Activated T-cell treated with anti-CD3 and anti-CD28 coated beads, Interleukin-2, amount 50 U/mL, for 4 hours (primary cell): ENCODE measurements around the gene DDX59. TPM values are rescaled to one million over a fixed set of nuclear protein-coding genes. Genes with fewer than 3 reads are reported as not detected.

ENCODE experiments used
- ATAC-seq, 2 donors: fragments of 200-7000 bp; cut with Tn5 transposase; one replicate each; pipeline ENCODE4 v1.10.0; 2021
- DNase-seq: peaks from one replicate; pipeline ENCODE4 v3.0.0-alpha.2; 2020
- H3K27me3 Mint-ChIP-seq: one replicate; pipeline ENCODE4 v1.8.0; 2021; ENCODE audit warnings: low read depth, mixed read lengths
- H3K36me3 Mint-ChIP-seq: one replicate; pipeline ENCODE4 v1.8.0; 2022; ENCODE audit warnings: mixed read lengths; ENCODE audit not compliant: insufficient read depth
- H3K4me1 Mint-ChIP-seq: one replicate; pipeline ENCODE4 v1.8.0; 2021; ENCODE audit warnings: low read depth, mixed read lengths
- H3K4me3 Mint-ChIP-seq: one replicate; pipeline ENCODE4 v1.8.0; 2021; ENCODE audit warnings: mild to moderate bottlenecking, moderate library complexity, mixed read lengths
- H3K9me3 Mint-ChIP-seq: one replicate; pipeline ENCODE4 v1.8.0; 2021; ENCODE audit warnings: mixed read lengths
- total RNA-seq, 3 donors: library from RNA; stranded (reverse); gene quantifications; one replicate each; pipeline ENCODE4 v1.2.1, GENCODE V29; 2021

The DDX59 gene
- total RNA-seq, 3 donors from 2014 or later: 11.4 to 18.9 (median 17.1) TPM

DNA sequence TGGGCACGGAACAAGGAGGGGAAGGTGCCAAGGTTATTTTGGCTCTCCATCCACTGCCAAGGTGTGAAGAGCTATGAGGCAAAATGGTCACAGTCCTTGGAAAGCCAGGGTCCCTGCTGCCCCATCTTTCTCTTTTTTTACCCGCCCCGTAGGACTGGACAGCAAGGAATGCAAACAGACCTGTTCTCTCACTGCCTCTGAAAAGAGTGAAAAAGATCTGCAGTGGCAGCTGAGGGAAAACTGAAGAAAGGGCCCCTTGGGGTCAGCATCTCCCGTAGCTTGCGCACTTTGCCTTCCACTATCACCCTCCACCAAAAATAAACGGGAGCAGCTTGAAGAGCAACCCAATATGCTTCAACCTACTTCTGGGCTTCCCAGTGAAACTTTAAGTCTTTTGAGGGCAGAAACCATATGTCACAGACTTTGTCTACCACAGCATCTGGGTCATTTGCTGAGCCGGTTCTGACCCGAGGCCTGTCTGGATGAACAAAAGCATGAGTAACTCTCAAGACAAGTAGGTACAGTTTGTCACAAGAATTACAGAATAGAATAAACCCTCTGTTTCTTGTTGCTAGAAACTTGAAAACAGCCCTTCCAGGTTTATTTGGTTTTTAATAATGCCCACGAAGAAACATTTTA, 39.7 kb downstream of the DDX59 start:
- Mint-ChIP-seq H3K4me3 (no peak overlapping the region), H3K27me3 (no peaks in the 10 kb centered on the region), H3K36me3 (no peaks in the 10 kb centered on the region), H3K9me3 (no peaks in the 10 kb centered on the region), H3K4me1 (peaks cover 26% of the 10 kb centered on the region)
- ATAC-seq (no peak), DNase-seq (no peak)

DNA sequence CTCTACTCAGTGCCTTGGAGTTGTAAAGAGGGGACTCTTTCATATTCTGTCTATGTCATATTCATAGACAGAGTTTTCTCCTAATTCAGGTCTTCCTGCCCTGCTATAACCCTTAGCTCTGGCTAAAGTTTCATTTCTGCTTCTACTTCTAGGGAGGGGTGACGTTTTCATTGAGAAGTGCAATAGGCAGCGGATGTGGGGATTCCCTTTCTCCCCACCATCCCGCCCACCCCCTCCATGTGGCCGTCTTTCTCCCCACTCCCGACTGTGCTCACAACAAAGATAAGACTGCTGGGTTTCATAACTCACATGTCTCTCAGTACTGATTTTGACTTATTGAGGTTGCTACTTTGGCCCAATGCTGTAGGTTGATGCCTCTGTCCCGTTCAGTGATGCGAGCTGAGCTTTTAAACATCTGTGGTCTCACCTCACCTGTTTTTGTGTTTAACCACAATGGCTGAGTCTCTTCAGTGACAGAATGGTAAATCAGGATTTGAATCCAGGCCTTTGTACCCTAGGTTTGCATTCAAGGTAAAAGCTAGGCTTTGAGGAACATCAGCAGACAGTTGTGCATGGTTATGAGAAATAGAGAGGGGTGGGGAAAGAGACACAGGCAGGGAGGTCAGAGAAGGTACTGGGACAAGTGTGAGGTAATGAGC, 41.4 kb downstream of the DDX59 start:
- DNase-seq (peak; percentile 20), ATAC-seq (peak; percentile 74 to 84)
- Mint-ChIP-seq H3K36me3 (no peaks in the 10 kb centered on the region), H3K4me3 (peak overlapping the region; percentile 51), H3K9me3 (no peaks in the 10 kb centered on the region), H3K27me3 (no peaks in the 10 kb centered on the region), H3K4me1 (peaks cover 30% of the 10 kb centered on the region)

- no peak for ATAC-seq
- Mint-ChIP-seq H3K4me1 (peaks cover 30% of the 10 kb centered on the region), H3K4me3 (peak overlapping the region; percentile 51), H3K36me3 (no peaks in the 10 kb centered on the region), H3K27me3 (no peaks in the 10 kb centered on the region), H3K9me3 (no peaks in the 10 kb centered on the region)
- no peak for DNase-seq
Measured at GRCh38 chr1:200627575-200628222, 42.0 kb downstream of the DDX59 start.

DNA sequence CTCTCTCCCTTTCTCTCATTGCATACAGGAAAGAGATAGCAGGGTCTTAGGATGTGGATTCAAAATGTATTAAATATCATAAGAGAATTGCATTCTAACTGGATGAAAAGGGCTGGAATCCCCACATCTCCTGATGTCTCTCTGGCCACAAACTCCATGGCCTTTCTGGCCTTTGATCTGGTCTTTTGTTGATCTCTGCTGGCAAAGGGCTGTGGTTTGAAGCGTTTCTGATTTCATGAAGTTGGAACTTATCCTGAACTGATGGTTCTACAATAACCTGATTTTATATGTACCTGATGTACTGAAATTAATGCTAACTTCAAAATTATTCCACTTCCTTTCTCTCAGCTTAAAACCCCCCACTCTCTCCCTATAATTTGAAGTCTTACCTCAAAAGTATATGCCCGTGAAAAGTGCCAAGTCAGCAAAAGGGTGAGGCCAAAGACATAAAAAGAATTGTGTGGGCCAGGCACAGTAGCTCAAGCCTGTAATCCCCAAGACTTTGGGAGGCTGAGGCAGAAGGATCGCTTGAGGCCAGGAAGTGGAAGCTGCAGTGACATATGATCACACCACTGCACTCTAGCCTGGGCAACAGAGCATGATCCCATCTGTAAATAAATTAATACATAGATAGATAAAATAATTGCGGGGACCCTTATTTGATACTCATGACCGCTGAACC, 42.7 kb downstream of the DDX59 start:
- H3K4me3 Mint-ChIP-seq: no peak overlapping the region
- peaks cover 30% of the 10 kb centered on the region for H3K4me1 Mint-ChIP-seq
- no peak for DNase-seq
- H3K27me3 Mint-ChIP-seq: no peaks in the 10 kb centered on the region
- H3K9me3 Mint-ChIP-seq: no peaks in the 10 kb centered on the region
- H3K36me3 Mint-ChIP-seq: no peaks in the 10 kb centered on the region
- no peak for ATAC-seq

DNA sequence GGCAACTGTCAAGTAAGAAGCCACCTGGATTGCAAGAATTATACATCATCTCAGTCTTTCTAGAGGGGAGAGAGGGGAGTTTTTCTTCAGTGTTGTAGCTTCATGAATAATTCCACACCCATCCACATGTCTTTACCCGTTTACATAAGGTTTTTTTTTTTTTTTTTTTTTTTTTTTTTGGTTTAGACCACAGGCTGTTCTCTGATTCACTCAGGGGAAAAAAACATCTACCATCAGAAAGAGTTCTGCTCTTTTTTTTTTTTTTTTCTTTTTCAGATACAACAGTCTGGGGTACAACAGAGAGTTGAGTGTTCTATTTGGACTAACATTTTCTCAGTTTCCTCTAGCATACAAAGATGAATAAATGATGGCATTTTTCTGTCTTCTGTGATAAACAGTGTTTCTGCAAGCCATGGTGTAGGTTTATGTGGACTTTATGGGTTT, 44.3 kb downstream of the DDX59 start:
- no peaks in the 10 kb centered on the region for H3K9me3 Mint-ChIP-seq
- ATAC-seq (peak; percentile 26 to 46), DNase-seq (no peak)
- no peak overlapping the region for H3K4me3 Mint-ChIP-seq
- no peaks in the 10 kb centered on the region for H3K27me3 Mint-ChIP-seq
- H3K36me3 Mint-ChIP-seq: no peaks in the 10 kb centered on the region
- H3K4me1 Mint-ChIP-seq: peaks cover 35% of the 10 kb centered on the region

DNA sequence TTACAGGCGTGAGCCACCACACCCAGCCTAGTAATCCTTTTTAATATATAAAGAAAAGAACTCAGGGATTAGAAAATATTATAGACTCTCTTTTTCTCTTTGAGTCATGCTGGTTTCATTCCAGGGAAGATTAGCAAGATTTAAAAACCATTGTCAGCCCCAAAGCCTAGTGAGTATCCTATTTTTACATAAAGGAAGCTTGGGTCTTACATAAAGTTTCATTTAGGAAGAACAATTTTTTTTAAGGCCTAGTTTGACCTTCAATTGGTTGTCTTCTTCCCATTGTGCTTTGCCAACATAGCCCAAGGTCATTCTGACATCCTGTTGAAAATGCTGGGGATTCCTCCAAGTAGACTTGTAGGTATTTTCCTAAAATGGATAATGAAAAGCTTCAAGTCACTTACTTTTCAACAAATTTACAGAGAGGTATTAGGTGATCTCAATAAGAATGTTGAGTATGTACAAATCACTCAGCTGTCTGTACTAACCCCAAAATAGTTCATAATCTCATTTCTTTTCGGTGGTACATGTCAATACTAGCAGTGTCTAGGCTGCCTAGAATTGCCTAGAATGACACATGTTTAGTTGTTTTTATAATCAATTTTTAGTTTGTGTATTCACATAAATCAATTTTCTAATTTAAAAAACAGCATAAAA, 44.9 kb downstream of the DDX59 start:
- H3K4me3 Mint-ChIP-seq: no peak overlapping the region
- no peak for DNase-seq
- peaks cover 37% of the 10 kb centered on the region for H3K4me1 Mint-ChIP-seq
- H3K27me3 Mint-ChIP-seq: no peaks in the 10 kb centered on the region
- H3K36me3 Mint-ChIP-seq: no peaks in the 10 kb centered on the region
- no peak for ATAC-seq
- H3K9me3 Mint-ChIP-seq: no peaks in the 10 kb centered on the region

GRCh38 chr1:200620273-200621131, 49.2 kb downstream of the DDX59 start, which contains the start of gene KIF14:
Gene KIF14, minus strand, starts transcription at chr1:200620751. Its CDS starts 2,028 bp downstream, at chr1:200618723.
- DNase-seq: peak; percentile 81
- Mint-ChIP-seq H3K27me3 (no peaks in the 10 kb centered on the region), H3K4me1 (peaks cover 16% of the 10 kb centered on the region), H3K9me3 (no peaks in the 10 kb centered on the region), H3K4me3 (peak within 1 kb of the TSS; percentile 94), H3K36me3 (no peaks in the 10 kb centered on the region)
- peak; percentile 97 to 98 for ATAC-seq

- no peaks in the 10 kb centered on the region for H3K27me3 Mint-ChIP-seq
- no peak for ATAC-seq
- DNase-seq: no peak
Measured at GRCh38 chr1:200619894-200620272, 49.8 kb downstream of the DDX59 start.

DNA sequence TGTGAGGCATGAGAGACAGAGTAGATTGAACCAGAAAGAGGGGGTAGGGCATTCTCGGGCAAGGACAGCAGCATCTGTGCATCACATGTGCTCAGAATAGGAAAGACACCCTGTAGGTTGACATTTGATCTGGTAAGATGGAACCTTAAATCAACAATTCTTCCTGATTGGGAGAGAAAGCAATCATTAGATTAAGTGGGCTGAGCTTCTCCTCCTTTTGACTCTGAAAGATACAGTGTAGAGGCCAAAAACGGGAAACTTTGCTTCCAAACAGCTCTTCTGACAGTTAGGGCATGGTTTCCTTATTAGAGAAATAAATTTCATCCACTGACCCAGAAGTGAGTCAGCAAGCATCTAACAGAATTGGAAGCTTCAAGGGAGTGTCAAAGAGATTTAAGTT, 58.9 kb downstream of the DDX59 start:
- Mint-ChIP-seq H3K36me3 (peaks cover 1% of the 10 kb centered on the region), H3K4me3 (no peak overlapping the region), H3K9me3 (no peaks in the 10 kb centered on the region), H3K4me1 (no peaks in the 10 kb centered on the region), H3K27me3 (no peaks in the 10 kb centered on the region)
- ATAC-seq (no peak), DNase-seq (no peak)

More at GRCh38 chr1:200619894-200620272, 49.8 kb downstream of the DDX59 start:
- peak overlapping the region; percentile 94 for H3K4me3 Mint-ChIP-seq
- no peaks in the 10 kb centered on the region for H3K9me3 Mint-ChIP-seq
- H3K36me3 Mint-ChIP-seq: no peaks in the 10 kb centered on the region
- H3K4me1 Mint-ChIP-seq: peaks cover 10% of the 10 kb centered on the region

- ATAC-seq: no peak
- no peaks in the 10 kb centered on the region for H3K27me3 Mint-ChIP-seq
- H3K9me3 Mint-ChIP-seq: no peaks in the 10 kb centered on the region
- no peaks in the 10 kb centered on the region for H3K36me3 Mint-ChIP-seq
- no peak overlapping the region for H3K4me3 Mint-ChIP-seq
- H3K4me1 Mint-ChIP-seq: no peaks in the 10 kb centered on the region
- no peak for DNase-seq
Measured at GRCh38 chr1:200602632-200603031, 67.1 kb downstream of the DDX59 start.

Other genes starting within 250 kb of the DDX59 start
- gene KIF14, start 49.2 kb downstream of the DDX59 start, total RNA-seq: 1 to 10 TPM; 1.0 to 1.5 (median 1.1) TPM
- 1 to 10 TPM; 3.2 to 4.4 (median 3.8) TPM for gene CAMSAP2, start 69.0 kb upstream of the DDX59 start, total RNA-seq
- gene GPR25, start 203.1 kb upstream of the DDX59 start, total RNA-seq: under 1 TPM in 1 of 3 donors, not detected in 2; 0.16 TPM
- under 1 TPM; 0.13 to 0.29 (median 0.22) TPM for gene INAVA, start 225.0 kb upstream of the DDX59 start, total RNA-seq